Esophagus muscularis mucosa (tissue), 4 donors: ENCODE measurements around the gene MLF2. TPM values are rescaled to one million over a fixed set of nuclear protein-coding genes. Genes with fewer than 3 reads are reported as not detected.
"Not testable (repeated sequence)": the region's sequence is repeated elsewhere in the genome, so short reads cannot be mapped to it uniquely, and the experiment has no call there.

Experiments used
- DNase-seq: peaks from one replicate; pipeline ENCODE4 v3.0.0-alpha.2; 2017; ENCODE audit errors: extremely low spot score
- H3K27ac ChIP-seq, 4 donors: fragments of 200-600 bp; sonication (generic); replicated peaks in 1 of 4; 1 replicate in 3 of 4; 2 replicates in 1 of 4; pipeline ENCODE4 v1.5.1; 2016 to 2019; ENCODE audit warnings: mild to moderate bottlenecking in 1 of 4
- H3K27me3 ChIP-seq, 4 donors: fragments of 200-600 bp; sonication (generic); one replicate each; pipeline versions ENCODE4 v1.5.1 to v1.6.0; 2016 to 2019
- H3K36me3 ChIP-seq, 4 donors: fragments of 200-600 bp; sonication (generic); one replicate each; pipeline ENCODE4 v1.5.1; 2016 to 2019
- H3K4me1 ChIP-seq, 4 donors: fragments of 200-600 bp; sonication (generic); one replicate each; pipeline ENCODE4 v1.5.1; 2016 to 2019
- H3K4me3 ChIP-seq, 4 donors: fragments of 200-600 bp; sonication (generic); 1 replicate in 2 of 4; 2 replicates in 2 of 4; pipeline ENCODE4 v1.5.1; 2016 to 2019; ENCODE audit warnings: mild to moderate bottlenecking in 4 of 4, moderate library complexity in 1 of 4
- H3K9me3 ChIP-seq, 4 donors: fragments of 200-600 bp; sonication (generic); 1 replicate in 3 of 4; 2 replicates in 1 of 4; pipeline ENCODE4 v1.5.1; 2016 to 2019
- CTCF ChIP-seq, 3 experiments: fragments of 200-600 bp in 2 of 3; fragments of 450-650 bp in 1 of 3; sonication (generic) in 2 of 3; IDR thresholded peaks; one replicate each; pipeline ENCODE4 v1.5.1; 2017 to 2019; ENCODE audit warnings: antibody characterized with exemption in 3 of 3, mild to moderate bottlenecking in 2 of 3, moderate library complexity in 1 of 3
- EP300 ChIP-seq: sonication (generic); formaldehyde crosslinking; IDR thresholded peaks from one replicate; pipeline ENCODE4 v1.6.1; 2017; ENCODE audit warnings: antibody characterized with exemption
- POLR2A ChIP-seq: fragments of 450-650 bp; IDR thresholded peaks from one replicate; pipeline ENCODE4 v1.6.1; 2017; ENCODE audit warnings: antibody characterized with exemption, moderate library complexity, mild to moderate bottlenecking, low read depth
- POLR2AphosphoS5 ChIP-seq, 2 donors: sonication (generic); formaldehyde crosslinking; IDR thresholded peaks; one replicate each; pipeline ENCODE4 v1.6.1; 2017; ENCODE audit warnings: antibody characterized with exemption in 2 of 2
- WGBS: methylation state at CpG from one replicate; pipeline ENCODE4 v1.1.5; 2018; 5-methylcytosine and 5-hydroxymethylcytosine counted together
- intact Hi-C: fragments of 100-400 bp; cut with DNase I; formaldehyde crosslinking; loops from one replicate; pipeline ENCODE4 v1.15.1; 2023
- total RNA-seq, 4 donors: library from RNA; depleted of rRNA; stranded (reverse); fragments of >200 nt; gene quantifications; one replicate each; pipeline versions ENCODE4 v1.1.0 to v1.2.1, GENCODE V29; 2016

Gene MLF2
- total RNA-seq, 4 donors from 2014 or later = 169 to 247 (median 214) TPM

- no peak overlapping the region for H3K4me3 ChIP-seq
- no peaks in the 10 kb centered on the region for H3K27me3 ChIP-seq
- intact Hi-C loops = no loop called here
- no peak for DNase-seq
- no peak for TF ChIP-seq POLR2AphosphoS5 (IDR thresholded peaks at IDR 0.05)
- no peak for TF ChIP-seq CTCF (IDR thresholded peaks at IDR 0.05)
- TF ChIP-seq EP300 = no peak
- no peak for TF ChIP-seq POLR2A
- H3K4me1 ChIP-seq = peaks cover 8 to 22% (median 16%) of the 10 kb centered on the region in 4 donors
- H3K36me3 ChIP-seq = peaks cover 46 to 62% (median 58%) of the 10 kb centered on the region in 4 donors
- WGBS = 67% methylated on average over 4 of the region's 4 CpGs
- no peaks in the 10 kb centered on the region for H3K9me3 ChIP-seq
- no peak overlapping the region for H3K27ac ChIP-seq
Observed at GRCh38 chr12:6747216-6747615, 5.7 kb downstream of the MLF2 start.

GRCh38 chr12:6745741-6746525 is 7.0 kb downstream of the MLF2 start:
- Histone ChIP-seq H3K36me3 (peaks cover 40 to 51% (median 49%) of the 10 kb centered on the region in 4 donors), H3K9me3 (no peaks in the 10 kb centered on the region), H3K4me3 (no peak overlapping the region), H3K27me3 (no peaks in the 10 kb centered on the region), H3K27ac (peak overlapping the region in 2 of 4 donors; percentile 12 to 45), H3K4me1 (peaks cover 0 to 9% (median 4%) of the 10 kb centered on the region in 4 donors)
- intact Hi-C loops = no loop called here
- 56% methylated on average over 7 of the region's 13 CpGs for WGBS
- no peak for DNase-seq
- no peak for TF ChIP-seq CTCF (IDR thresholded peaks at IDR 0.05)
- TF ChIP-seq POLR2AphosphoS5 (IDR thresholded peaks at IDR 0.05) = peak in 1 of 2 donors; percentile 8

- H3K4me1 ChIP-seq, H3K9me3 ChIP-seq, H3K27ac ChIP-seq, DNase-seq, H3K27me3 ChIP-seq, intact Hi-C loops, H3K4me3 ChIP-seq: not testable (repeated sequence)
- H3K36me3 ChIP-seq = peaks cover 16 to 25% (median 22%) of the 10 kb centered on the region in 4 donors
- WGBS = 76% methylated on average over 7 of the region's 7 CpGs
Observed at GRCh38 chr12:6743300-6743699, 9.6 kb downstream of the MLF2 start.

- Histone ChIP-seq H3K4me1 (no peaks in the 10 kb centered on the region), H3K9me3 (no peaks in the 10 kb centered on the region), H3K4me3 (no peak overlapping the region), H3K27me3 (no peaks in the 10 kb centered on the region), H3K27ac (no peak overlapping the region), H3K36me3 (peaks cover 11 to 20% (median 18%) of the 10 kb centered on the region in 4 donors)
- no peak for DNase-seq
- intact Hi-C loops = no loop called here
- 92% methylated on average over 3 of the region's 3 CpGs for WGBS
- TF ChIP-seq EP300 = no peak
- TF ChIP-seq POLR2A = no peak
- TF ChIP-seq POLR2AphosphoS5 (IDR thresholded peaks at IDR 0.05) = no peak
- no peak for TF ChIP-seq CTCF (IDR thresholded peaks at IDR 0.05)
Observed at GRCh38 chr12:6742834-6743233, 10.1 kb downstream of the MLF2 start.

GRCh38 chr12:6742080-6742479 is 10.9 kb downstream of the MLF2 start:
- H3K27me3 ChIP-seq, H3K4me3 ChIP-seq, DNase-seq, H3K27ac ChIP-seq, H3K9me3 ChIP-seq, H3K4me1 ChIP-seq, intact Hi-C loops: not testable (repeated sequence)
- H3K36me3 ChIP-seq = peaks cover 4 to 13% (median 10%) of the 10 kb centered on the region in 4 donors
- 73% methylated on average over 12 of the region's 12 CpGs for WGBS
